Measurements from ENCODE around the gene RNF213.

RNF213 gene

GRCh38 chr17:80381416-80381923 lies 120.8 kb downstream of the RNF213 start:
- no peak for DNase-seq (ENCODE audit: extremely low spot score)
- ChIA-PET POLR2A (no interaction called here), CTCF (interaction anchor here (1.4 kb wide), 1 partner anchor 186 kb away, joined by 4 read pairs; no protein-coding TSS in a partner anchor)
- no peak for TF ChIP-seq CTCF (IDR thresholded peaks at IDR 0.05; ENCODE audit: control extremely low read depth, extremely low read depth, low read depth, missing control alignments)

DNA sequence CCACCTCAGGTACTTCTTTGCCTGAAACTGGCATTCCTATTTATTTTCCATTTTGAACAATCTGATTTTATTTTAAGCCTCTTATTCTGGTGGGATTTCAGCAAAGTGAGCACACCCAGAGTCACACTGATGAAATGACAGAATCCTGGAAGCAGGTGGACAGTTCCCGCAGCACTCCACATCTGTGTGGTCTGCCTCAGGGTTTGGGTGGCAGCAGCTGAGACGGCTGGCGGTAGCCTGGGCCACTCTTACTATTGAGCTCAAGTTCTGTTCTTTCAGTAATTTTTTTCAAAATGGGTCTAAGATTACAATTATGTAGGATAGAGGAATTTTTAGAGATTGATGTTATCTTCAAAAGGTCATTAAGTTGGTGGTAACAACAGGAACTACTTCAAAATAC lies 121.8 kb downstream of the RNF213 start:
- POLR2A ChIA-PET, result no interaction called here

DNA sequence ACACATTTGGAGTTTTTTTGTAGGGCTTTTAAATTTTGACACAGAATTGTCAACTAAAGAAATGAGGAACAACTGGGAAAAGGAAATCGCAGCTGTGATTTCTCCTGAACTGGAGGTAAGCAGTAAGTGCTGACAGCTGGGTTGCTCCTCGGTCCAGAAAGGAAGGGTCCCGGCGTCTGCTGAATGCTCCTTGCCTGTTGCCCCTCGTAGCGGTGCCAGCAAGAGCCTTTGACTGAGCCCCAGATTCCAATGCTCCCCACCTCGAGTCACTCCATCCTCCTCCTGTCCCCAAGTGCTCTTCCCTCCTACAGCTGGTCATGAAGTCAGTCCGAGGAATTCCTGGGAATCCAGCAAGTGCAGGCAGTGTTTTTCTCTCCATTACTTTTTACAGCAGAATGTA lies 122.3 kb downstream of the RNF213 start:
- DNase-seq (ENCODE audit: extremely low spot score), result no peak
- TF ChIP-seq CTCF (IDR thresholded peaks at IDR 0.05; ENCODE audit: control extremely low read depth, extremely low read depth, low read depth, missing control alignments), result no peak
- ChIA-PET POLR2A (no interaction called here), CTCF (interaction anchor here (0.7 to 3.1 kb wide), 4 partner anchors 10 to 188 kb away, joined by 3 to 8 read pairs (median 4); no protein-coding TSS in a partner anchor)

More for the DNA sequence above, 121.8 kb downstream of the RNF213 start:
- no peak for TF ChIP-seq CTCF (IDR thresholded peaks at IDR 0.05; ENCODE audit: control extremely low read depth, extremely low read depth, low read depth, missing control alignments)
- CTCF ChIA-PET, result interaction anchor here (0.7 to 3.1 kb wide), 3 partner anchors 10 to 187 kb away, joined by 3 to 8 read pairs (median 4); no protein-coding TSS in a partner anchor
- no peak for DNase-seq (ENCODE audit: extremely low spot score)

DNA sequence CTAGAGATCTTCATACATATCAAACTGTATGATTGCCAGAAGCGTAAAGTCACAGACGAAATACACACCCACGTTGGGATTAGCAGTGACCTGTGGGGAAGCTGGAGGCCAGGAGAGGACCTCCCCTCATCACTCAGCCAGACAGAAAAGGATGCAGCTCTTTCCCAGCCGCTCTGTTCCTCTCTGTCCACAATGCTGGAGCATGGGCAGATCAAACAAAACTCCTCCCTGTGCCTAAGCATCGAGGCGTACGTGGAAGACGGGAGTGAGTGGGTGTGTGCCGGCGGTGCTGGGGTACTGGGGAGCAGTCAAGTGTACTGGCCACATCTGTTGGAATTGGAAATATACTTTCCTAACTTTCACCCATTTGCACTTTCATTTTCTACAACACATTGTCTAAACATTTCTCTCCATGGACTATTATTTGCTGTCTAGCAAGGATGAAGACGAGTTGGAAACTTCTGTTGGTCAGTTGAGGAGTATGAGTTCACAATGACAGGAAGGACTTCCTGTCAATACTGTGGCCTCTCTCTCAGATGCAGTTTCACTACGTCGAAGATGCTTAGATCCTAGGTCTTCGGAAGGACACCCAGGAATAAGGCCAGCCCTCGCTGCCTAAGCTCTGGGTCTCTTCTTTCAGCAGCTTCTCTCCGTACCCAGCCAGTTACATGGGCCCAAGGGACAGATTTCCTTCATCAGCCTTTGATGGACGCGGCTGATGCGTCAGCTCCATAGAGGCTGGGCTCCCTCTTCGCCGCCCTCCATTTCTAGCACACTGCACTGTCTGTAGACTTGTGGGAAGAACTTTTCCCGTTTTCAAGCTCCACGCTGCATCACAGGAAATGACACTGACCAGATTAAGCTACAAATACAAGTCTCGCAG lies 123.7 kb downstream of the RNF213 start:
- POLR2A ChIA-PET, result no interaction called here
- CTCF ChIA-PET, result interaction anchor here (1.0 to 3.1 kb wide), 3 partner anchors 9 to 22 kb away, joined by 3 to 8 read pairs (median 5); no protein-coding TSS in a partner anchor
- TF ChIP-seq CTCF (IDR thresholded peaks at IDR 0.05; ENCODE audit: control extremely low read depth, extremely low read depth, low read depth, missing control alignments), result no peak
- no peak for DNase-seq (ENCODE audit: extremely low spot score)

DNA sequence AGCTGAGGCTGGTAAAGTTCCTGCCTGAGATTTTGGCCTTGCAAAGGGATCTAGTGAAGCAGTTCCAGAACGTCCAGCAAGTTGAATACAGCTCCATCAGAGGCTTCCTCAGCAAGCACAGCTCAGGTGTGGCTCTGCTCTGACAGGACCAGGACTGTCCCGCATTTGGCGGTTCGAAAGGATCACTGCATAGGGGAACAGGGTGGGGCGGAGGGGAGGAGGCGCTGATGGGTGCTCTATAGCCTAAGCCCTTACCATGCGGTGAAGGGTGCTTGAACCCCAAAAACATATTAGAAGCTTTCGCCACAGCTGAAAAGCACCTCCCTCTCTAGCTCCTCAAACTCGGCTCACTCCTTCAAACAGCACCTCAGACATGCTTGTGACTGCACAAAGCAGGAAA lies 124.4 kb downstream of the RNF213 start:
- TF ChIP-seq CTCF (IDR thresholded peaks at IDR 0.05; ENCODE audit: control extremely low read depth, extremely low read depth, low read depth, missing control alignments), result no peak
- ChIA-PET CTCF (interaction anchor here (1.0 to 3.1 kb wide), 3 partner anchors 10 to 42 kb away, joined by 4 to 8 read pairs (median 5); no protein-coding TSS in a partner anchor), POLR2A (no interaction called here)
- DNase-seq (ENCODE audit: extremely low spot score), result no peak

GRCh38 chr17:80386341-80386740 lies 125.7 kb downstream of the RNF213 start:
- no peak for DNase-seq (ENCODE audit: extremely low spot score)

More at GRCh38 chr17:80386341-80386740, 125.7 kb downstream of the RNF213 start:
- POLR2A ChIA-PET, result no interaction called here
- no peak for TF ChIP-seq CTCF (IDR thresholded peaks at IDR 0.05; ENCODE audit: control extremely low read depth, extremely low read depth, low read depth, missing control alignments)
- CTCF ChIA-PET, result interaction anchor here (1.4 kb wide), 2 partner anchors 41 to 45 kb away, joined by 3 to 4 read pairs; no protein-coding TSS in a partner anchor

All from GM10248 (cell line).